ENCODE data around the gene ABLIM2.
A peak's percentile ranks its signal among the peaks of the same experiment; 100 is the strongest.

ABLIM2 gene

DNA sequence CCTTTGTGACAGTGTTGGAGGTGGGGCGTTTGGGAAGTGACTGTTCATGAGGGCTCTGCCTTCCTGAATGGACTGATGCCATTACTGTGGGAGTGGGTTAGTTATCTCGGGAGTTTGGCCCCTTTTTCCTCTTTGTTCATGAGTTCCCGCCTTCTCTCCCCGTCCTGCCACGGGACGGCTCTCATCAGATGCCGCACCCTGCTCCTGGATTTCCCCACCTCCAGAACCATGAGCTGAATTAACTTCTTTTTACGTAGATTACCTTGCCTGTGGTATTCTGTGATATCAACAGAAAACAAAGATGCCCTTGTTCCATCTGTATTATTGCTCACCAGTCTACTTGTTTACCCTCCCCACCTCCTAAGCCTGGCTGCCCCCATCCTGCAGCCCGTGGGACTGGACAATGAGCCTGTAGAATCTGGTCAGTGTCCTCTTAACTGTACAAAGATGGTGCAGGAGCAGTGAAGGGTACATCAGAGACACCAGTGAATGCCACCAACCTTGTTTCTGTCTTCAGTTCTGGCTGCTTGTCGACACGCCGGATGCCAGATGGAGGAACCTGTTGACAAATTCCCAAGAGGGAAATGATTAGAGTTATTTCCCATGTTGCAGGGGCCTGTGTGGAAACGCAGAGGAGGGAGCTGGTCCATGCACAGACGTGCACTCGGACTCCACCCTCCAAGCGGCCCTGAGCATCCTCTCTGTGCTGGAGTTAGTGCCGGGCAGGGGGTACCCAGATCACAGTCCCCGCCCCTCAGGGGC is 104.7 kb downstream of the ABLIM2 start:
- Histone ChIP-seq H3K4me1 (peaks cover 18% of the 10 kb centered on the region), H3K27me3 (ENCODE audit: low read depth) (no peaks in the 10 kb centered on the region), H3K9me3 (peaks cover under 1% of the 10 kb centered on the region; the same call in 1 of the 2 replicates), H3K4me3 (no peak overlapping the region), H3K36me3 (replicated peaks) (no peaks in the 10 kb centered on the region)
- no peak for DNase-seq (ENCODE audit: low spot score in 2 of 2)
- in situ Hi-C loops (cut with MboI; ENCODE audit: low sequenced_read_pairs): no loop called here

DNA sequence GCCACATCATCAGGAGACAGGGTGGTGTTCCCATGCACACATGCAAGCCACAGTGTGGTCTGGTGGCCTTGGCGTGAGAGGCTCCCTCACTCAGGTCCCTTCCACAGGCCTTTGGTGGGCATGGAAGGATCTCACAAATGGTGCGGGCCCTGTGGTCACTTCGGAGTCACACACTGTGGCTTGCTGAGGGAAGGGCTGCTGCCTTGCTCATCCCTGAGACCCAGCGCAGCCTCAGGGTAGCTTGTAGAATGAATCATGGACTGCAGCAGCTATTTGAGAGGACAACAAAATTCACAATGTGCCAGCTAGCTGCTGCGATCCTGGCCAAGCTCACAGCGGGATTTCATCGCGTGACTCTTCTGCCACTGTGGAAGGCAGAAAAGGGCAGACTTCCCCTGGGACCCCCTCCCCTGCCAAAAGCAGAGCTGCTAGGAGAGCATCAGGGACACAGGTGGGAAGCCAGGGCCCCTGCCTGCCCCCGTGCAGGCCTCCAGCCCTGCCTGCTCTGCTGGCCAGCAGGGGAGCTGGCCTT is 106.4 kb downstream of the ABLIM2 start:
- no peaks in the 10 kb centered on the region for H3K36me3 ChIP-seq (replicated peaks)
- no peak for DNase-seq (ENCODE audit: low spot score in 2 of 2)
- H3K4me3 ChIP-seq: no peak overlapping the region
- in situ Hi-C loops (cut with MboI; ENCODE audit: low sequenced_read_pairs): no loop called here
- no peaks in the 10 kb centered on the region for H3K9me3 ChIP-seq
- H3K4me1 ChIP-seq: peaks cover 18% of the 10 kb centered on the region
- no peaks in the 10 kb centered on the region for H3K27me3 ChIP-seq (ENCODE audit: low read depth)

DNA sequence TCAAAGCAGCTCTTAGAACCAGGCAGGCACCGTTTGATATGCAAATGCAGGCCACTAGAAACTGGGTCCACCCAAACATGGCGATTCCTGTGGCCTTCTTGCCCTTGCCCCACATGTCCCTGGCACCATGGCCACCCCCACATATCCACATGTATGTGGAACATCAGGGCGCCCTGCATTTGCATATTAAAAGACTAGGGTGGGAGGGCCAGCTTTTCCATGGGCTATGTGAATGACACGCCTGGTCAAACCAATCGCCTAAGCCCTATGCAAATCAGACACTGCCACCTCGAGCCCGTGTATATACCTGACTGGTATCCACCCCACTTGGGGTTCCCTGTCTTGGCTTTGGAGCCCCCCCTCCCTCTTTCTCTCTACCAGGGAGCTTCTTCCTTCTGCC is 107.0 kb downstream of the ABLIM2 start:
- Histone ChIP-seq H3K36me3 (replicated peaks) (no peaks in the 10 kb centered on the region), H3K9me3 (no peaks in the 10 kb centered on the region), H3K27me3 (ENCODE audit: low read depth) (no peaks in the 10 kb centered on the region), H3K4me3 (no peak overlapping the region), H3K4me1 (peaks cover 18% of the 10 kb centered on the region)
- in situ Hi-C loops (cut with MboI; ENCODE audit: low sequenced_read_pairs): no loop called here
- peak in 1 of 2 experiments; percentile 43 for DNase-seq (ENCODE audit: low spot score in 2 of 2)

DNA sequence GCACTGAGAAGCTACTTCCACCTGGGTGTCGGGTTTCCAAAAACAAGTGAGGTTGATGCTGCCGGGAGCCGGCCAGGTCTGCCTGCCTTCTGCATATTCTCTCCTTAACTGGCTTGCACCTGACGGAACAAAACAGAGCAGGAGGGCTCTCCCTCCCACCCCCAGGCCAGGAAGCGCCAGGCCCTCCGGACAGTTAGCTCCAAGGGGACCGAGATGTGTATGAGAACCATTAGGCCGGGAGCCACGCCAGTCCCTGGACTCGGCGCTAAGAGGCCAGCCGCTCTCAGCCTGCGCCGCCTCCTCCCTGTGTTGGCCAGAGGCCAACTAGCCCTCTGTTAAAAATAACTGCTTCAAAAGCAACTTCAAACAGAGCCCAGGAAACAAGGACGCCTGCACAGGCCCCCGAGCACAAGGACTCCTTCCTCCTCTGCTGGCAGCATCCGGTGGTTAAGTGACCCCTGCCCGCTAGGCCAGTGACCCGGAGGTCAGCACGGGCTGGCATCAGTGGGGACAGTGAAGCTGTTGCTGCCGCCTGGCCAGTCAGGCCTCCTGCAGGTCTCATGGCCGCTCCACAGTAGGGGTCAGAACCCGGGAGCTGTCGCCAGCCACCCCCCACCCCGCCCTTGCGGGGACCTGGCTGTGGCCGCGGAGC is 107.9 kb downstream of the ABLIM2 start:
- in situ Hi-C loops (cut with MboI; ENCODE audit: low sequenced_read_pairs): no loop called here
- H3K4me1 ChIP-seq: peaks cover 18% of the 10 kb centered on the region
- no peaks in the 10 kb centered on the region for H3K27me3 ChIP-seq (ENCODE audit: low read depth)
- H3K4me3 ChIP-seq: no peak overlapping the region
- DNase-seq (ENCODE audit: low spot score in 2 of 2): peak; percentile 19 to 65
- no peaks in the 10 kb centered on the region for H3K36me3 ChIP-seq (replicated peaks)
- H3K9me3 ChIP-seq: no peaks in the 10 kb centered on the region

DNA sequence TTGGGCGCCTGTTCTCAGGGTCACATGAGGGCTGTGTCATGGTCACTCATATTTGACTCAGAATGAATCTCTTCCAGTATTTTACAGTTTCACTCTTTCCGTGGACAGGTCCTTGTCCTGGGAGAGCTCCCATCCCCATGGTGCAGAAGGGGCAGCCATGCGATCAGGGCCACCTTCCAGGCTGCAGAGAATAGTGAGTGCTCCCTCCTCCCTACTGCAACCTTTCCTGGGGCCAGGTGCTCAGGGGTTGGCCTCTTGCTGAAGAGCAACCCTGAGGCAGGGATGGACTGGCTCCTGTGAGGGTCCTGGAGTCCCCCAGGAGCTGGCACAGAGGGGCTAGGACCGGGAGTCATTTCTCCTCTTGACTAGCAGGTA is 108.4 kb downstream of the ABLIM2 start:
- Histone ChIP-seq H3K36me3 (replicated peaks) (no peaks in the 10 kb centered on the region), H3K4me3 (no peak overlapping the region), H3K27me3 (ENCODE audit: low read depth) (no peaks in the 10 kb centered on the region), H3K4me1 (peaks cover 18% of the 10 kb centered on the region), H3K9me3 (no peaks in the 10 kb centered on the region)
- DNase-seq (ENCODE audit: low spot score in 2 of 2): no peak
- in situ Hi-C loops (cut with MboI; ENCODE audit: low sequenced_read_pairs): no loop called here

DNA sequence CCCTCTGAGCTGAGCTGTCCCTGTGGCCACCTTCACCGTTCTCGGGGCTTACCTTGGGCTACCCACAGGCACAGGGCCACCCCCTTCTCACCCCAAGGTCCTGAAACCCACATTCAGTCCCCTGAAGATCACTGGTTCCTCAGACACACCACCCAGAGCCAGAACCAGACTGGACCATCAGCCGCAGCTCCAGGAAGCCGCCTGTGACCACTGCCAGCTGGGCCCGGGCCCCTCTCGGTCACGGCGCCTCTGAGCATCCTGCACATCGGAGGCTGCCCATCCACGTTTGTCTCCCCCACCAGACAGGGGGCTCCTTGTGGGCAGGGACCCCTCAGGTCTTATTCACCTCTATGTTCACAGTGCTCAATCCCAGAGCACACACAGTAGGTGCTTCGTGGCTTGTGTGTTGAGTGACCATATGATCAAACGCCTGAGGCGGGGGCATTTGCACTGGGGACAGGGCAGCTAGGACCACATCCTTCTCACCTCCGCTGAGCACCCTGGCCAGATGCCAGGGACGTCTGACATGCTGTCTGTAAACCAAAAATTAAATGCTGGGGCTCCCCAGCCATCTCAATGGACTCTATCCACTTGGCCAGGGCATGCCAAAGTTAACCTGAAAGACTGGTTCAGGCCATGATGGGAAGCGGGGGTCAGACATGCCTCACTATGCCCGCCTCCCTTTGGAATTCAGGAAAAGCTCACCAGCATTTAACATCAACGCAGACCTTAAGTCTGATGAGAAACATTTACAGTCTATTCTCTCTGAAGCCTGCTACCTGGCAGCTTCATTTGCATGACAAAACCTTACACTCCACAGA is 109.5 kb downstream of the ABLIM2 start:
- H3K4me1 ChIP-seq: peaks cover 18% of the 10 kb centered on the region
- no peak overlapping the region for H3K4me3 ChIP-seq
- no peaks in the 10 kb centered on the region for H3K9me3 ChIP-seq
- peak; percentile 44 to 47 for DNase-seq (ENCODE audit: low spot score in 2 of 2)
- H3K36me3 ChIP-seq (replicated peaks): no peaks in the 10 kb centered on the region
- H3K27me3 ChIP-seq (ENCODE audit: low read depth): 0 out of 2 replicates have a peak, but pooled peaks cover 2% of the 10 kb centered on the region
- in situ Hi-C loops (cut with MboI; ENCODE audit: low sequenced_read_pairs): no loop called here

DNA sequence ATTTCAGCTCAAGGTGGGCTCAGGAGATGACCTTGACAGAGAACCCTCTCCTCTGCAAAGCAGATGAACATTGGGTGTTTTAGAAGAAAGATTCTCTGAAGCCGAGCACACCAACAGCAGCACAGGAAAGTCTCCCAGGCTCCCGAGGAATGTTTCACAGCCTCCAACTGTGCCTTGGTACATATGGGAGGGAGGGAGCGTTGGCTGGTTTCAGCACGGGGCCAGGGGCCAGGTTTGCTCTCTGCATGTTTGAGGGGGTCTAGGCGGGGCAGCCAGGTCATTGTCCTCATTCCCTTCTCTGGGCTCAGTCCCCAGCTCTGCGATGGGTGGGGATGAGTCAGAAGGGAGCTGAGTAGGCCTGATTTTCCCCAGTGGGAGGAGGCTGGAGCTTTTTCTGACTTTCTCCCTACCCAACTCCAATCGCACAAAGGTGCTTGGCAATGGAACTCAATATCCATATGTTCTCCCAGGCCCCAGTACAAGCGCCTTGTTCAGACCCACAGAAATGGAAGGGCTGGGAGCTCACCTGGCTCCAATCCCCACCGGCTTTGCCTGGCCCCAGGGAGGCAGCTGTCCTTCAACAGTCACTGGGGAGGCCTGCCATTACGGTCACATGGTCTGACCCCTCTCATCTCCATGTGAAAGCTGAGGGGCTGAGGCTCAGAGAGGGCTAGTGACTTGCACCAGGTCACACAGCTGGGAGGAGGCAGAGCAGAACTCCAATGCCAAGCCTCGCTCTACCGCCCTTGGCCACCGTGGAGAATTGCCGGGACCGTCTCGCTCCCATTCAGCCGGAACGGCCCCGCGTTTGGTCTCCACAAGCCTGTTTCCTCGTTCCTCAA is 110.6 kb downstream of the ABLIM2 start:
- H3K4me1 ChIP-seq: peaks cover 18% of the 10 kb centered on the region
- 0 out of 2 replicates have a peak, but pooled peaks cover 2% of the 10 kb centered on the region for H3K27me3 ChIP-seq (ENCODE audit: low read depth)

DNA sequence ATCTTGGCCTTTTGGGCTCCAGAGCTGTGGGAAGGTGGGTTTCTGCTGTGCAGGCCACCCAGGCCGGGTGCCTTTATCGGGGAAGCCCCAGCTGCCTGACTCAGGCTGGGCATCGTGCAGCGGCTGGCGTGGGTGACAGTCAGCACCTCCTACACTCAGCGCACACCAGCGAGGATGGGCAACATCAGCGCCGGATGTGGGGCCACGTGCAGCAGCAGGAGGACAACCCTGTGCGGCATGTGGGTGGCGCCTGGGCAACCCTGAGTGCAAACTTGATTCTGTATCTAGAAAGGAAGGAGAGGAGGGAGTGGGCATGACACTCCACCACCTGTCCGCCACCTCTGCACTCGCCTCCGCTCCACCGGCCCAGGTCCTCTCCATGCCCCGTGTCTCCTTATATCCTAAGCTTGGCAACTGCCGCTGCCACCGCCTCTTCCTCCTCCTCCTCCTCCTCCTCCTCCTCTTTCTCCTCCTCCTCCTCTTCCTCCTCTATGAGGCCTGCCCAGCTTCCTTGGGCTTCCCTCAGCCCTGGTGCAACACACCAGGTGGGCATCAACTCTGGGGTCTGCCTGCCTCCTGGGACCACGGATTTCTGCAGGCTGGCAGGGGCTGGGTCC is 111.6 kb downstream of the ABLIM2 start:
- in situ Hi-C loops (cut with MboI; ENCODE audit: low sequenced_read_pairs): no loop called here
- Histone ChIP-seq H3K36me3 (replicated peaks) (no peaks in the 10 kb centered on the region), H3K9me3 (no peaks in the 10 kb centered on the region), H3K27me3 (ENCODE audit: low read depth) (0 out of 2 replicates have a peak, but pooled peaks cover 2% of the 10 kb centered on the region), H3K4me1 (peaks cover 18% of the 10 kb centered on the region), H3K4me3 (no peak overlapping the region)
- no peak for DNase-seq (ENCODE audit: low spot score in 2 of 2)

More for the DNA sequence above, 110.6 kb downstream of the ABLIM2 start:
- DNase-seq (ENCODE audit: low spot score in 2 of 2): no peak
- Histone ChIP-seq H3K36me3 (replicated peaks) (no peaks in the 10 kb centered on the region), H3K9me3 (no peaks in the 10 kb centered on the region), H3K4me3 (no peak overlapping the region)
- in situ Hi-C loops (cut with MboI; ENCODE audit: low sequenced_read_pairs): no loop called here

DNA sequence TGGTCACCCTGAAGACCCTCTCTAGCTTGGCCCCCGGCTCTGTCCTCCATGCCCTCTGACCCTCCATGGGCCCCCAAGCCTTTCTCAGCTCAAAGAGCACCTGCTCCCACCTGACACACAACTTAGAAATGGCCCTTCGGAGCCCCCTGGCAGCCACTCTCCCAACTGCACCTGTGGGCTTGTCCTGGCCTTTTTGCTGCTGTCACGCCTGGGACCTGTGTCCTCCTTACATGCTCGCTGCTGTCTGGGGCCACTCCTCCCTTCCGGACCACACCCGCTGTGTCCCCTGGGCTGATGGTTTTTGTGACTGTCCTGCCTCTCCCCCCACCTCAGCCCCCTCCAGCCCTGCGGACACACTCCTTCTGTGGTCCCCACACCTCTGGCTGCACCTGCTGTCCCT is 112.7 kb downstream of the ABLIM2 start:
- Histone ChIP-seq H3K36me3 (replicated peaks) (no peaks in the 10 kb centered on the region), H3K4me1 (peaks cover 16% of the 10 kb centered on the region), H3K27me3 (ENCODE audit: low read depth) (0 out of 2 replicates have a peak, but pooled peaks cover 2% of the 10 kb centered on the region), H3K9me3 (no peaks in the 10 kb centered on the region), H3K4me3 (no peak overlapping the region)
- in situ Hi-C loops (cut with MboI; ENCODE audit: low sequenced_read_pairs): no loop called here
- no peak for DNase-seq (ENCODE audit: low spot score in 2 of 2)

DNA sequence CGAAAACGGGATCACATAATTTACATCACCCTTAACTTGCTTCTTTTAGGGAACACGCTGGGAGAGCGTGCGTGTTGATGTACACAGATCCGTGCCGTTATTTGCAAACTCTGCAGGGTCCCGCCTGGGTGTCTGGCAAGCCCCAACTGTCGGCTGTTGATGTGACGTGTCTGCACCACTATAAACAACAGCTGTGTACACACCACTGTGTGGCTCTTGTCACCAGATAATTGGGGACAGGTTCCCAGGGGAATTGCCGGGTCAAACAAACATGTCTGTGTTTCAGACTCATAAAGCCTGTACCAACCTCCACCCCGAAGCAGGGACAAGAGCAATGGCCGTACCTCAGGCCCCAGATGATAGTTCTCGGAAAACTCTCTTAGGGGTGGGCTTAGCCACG is 113.9 kb downstream of the ABLIM2 start:
- in situ Hi-C loops (cut with MboI; ENCODE audit: low sequenced_read_pairs): no loop called here
- H3K27me3 ChIP-seq (ENCODE audit: low read depth): 0 out of 2 replicates have a peak, but pooled peaks cover 2% of the 10 kb centered on the region
- no peaks in the 10 kb centered on the region for H3K36me3 ChIP-seq (replicated peaks)
- no peak overlapping the region for H3K4me3 ChIP-seq
- H3K4me1 ChIP-seq: peaks cover 6% of the 10 kb centered on the region; the same call in 1 of the 2 replicates
- no peak for DNase-seq (ENCODE audit: low spot score in 2 of 2)
- no peaks in the 10 kb centered on the region for H3K9me3 ChIP-seq

DNA sequence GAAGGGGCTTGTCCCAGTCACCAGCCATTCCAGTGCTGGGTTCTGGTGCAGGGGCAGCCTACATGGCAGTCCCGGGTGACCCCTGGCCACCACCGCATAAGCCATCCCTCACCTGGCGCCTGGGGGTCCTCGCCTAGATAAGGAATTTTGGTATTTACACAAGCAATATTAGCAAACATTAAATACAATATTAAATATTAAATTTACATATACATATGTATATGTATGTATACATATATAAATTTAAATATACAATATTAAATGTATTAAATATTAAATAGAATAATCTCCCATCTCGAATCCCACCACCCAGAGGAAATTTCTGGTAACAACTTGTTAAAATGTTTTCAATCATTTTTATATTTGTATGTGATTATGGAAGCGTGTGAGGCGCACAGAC is 114.4 kb downstream of the ABLIM2 start:
- in situ Hi-C loops (cut with MboI; ENCODE audit: low sequenced_read_pairs): no loop called here
- Histone ChIP-seq H3K4me3 (no peak overlapping the region), H3K36me3 (replicated peaks) (no peaks in the 10 kb centered on the region), H3K9me3 (no peaks in the 10 kb centered on the region), H3K4me1 (0 out of 2 replicates have a peak, but pooled peaks cover 4% of the 10 kb centered on the region), H3K27me3 (ENCODE audit: low read depth) (0 out of 2 replicates have a peak, but pooled peaks cover 2% of the 10 kb centered on the region)
- DNase-seq (ENCODE audit: low spot score in 2 of 2): no peak

DNA sequence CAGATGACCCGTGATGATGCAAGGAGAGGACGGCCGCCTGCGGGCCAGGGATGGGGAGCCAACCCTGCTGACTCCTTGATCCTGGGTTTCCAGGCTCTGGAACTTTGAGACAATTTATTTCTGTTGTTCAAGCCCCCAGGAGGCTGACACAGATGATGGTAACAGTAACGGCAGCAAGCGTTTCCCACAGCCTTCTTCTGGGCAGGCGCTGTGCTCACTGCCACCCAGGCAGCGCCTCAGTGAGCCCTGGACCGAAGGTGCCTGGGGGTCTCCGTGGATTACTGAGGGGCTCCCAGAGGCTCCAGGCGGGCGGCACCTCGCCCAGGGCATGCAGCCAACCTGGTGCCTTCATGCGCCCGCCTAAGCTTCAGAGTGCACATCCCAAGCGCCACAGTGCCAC is 115.0 kb downstream of the ABLIM2 start:
- Histone ChIP-seq H3K4me1 (no peaks in the 10 kb centered on the region), H3K36me3 (replicated peaks) (no peaks in the 10 kb centered on the region), H3K27me3 (ENCODE audit: low read depth) (0 out of 2 replicates have a peak, but pooled peaks cover 2% of the 10 kb centered on the region), H3K4me3 (no peak overlapping the region), H3K9me3 (no peaks in the 10 kb centered on the region)
- in situ Hi-C loops (cut with MboI; ENCODE audit: low sequenced_read_pairs): no loop called here
- DNase-seq (ENCODE audit: low spot score in 2 of 2): no peak
